GM19099 (cell line): ENCODE results near the gene CYB561.

Experiments used
- POLR2A ChIP-seq: IDR thresholded peaks from 3 replicates; pipeline ENCODE4 v1.6.1; 2011; ENCODE audit warnings: low read depth; ENCODE audit not compliant: insufficient read length; ENCODE audit errors: extremely low read depth

The CYB561 gene

DNA sequence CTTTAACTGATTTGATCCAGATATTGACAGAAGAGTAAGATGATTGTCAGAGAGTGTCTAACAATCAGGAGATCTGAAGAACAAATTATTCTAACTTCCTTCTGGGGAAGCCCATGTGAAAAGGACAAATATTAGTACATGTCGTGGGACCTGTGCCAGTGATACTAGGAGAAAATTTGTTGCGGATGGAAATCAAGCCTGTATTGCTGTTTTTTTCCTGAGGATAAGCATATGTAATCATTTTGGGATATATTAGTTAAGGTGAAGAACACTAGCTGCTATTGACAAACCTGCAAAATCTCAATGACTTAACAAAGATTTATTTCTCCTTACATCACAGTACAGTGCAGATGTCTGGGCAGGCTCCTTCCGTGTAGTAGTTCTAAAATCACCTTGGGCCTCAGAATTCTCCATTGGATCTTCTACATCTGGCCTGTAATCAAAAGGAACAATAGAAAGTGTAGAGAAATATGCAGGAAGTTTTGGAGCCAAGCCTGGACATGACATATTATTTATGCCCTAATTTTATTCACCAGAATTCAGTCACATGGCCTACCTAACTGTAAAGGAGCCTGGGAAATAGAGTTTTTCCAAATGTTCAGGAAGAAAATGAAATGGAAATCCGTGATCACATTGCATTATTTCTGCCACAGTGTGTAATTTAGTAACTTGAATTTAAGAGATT is 58.3 kb downstream of the CYB561 start:
- TF ChIP-seq POLR2A, result no peak

DNA sequence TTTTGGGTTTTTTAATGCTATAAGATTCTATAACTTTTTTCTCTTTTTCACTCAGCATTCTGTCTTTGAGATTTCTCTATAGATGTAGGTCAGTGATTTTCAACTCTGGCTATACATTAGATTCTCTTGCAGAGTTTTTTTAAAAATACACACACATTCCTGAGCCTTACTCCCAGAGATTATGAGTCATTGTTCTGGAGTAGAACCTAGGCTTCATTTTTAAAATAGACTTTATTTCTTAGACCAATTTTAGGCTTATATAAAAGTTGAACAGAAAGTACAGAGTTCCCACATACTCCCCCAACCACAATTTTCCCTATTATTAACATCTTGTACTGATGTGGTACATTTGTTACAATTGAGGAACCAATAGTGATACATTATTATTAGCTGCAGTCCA is 63.3 kb downstream of the CYB561 start:
- no peak for TF ChIP-seq POLR2A
